Neural progenitor cell (in vitro differentiated cells): Measurements from ENCODE around the gene MOCOS. TPM values are rescaled to one million over a fixed set of nuclear protein-coding genes. Genes with fewer than 3 reads are reported as not detected.

ENCODE experiments used
- DNase-seq: peaks from one replicate; pipeline ENCODE4 v3.0.0-alpha.2; 2016; ENCODE audit warnings: low spot score
- H2AFZ ChIP-seq: fragments of 200-600 bp; sonication (generic); replicated peaks from 2 replicates; pipeline ENCODE4 v1.6.1; 2016; ENCODE audit warnings: antibody characterized with exemption
- H3F3A ChIP-seq: fragments of 200-600 bp; sonication (generic); 2 replicates; pipeline ENCODE4 v1.6.1; 2016; ENCODE audit warnings: antibody characterized with exemption, low read depth
- H3K27ac ChIP-seq: fragments of 200-600 bp; sonication (generic); 2 replicates; pipeline ENCODE4 v1.5.1; 2016; ENCODE audit warnings: mild to moderate bottlenecking
- H3K27me3 ChIP-seq: fragments of 200-600 bp; sonication (generic); 2 replicates; pipeline ENCODE4 v1.6.1; 2016; ENCODE audit warnings: mild to moderate bottlenecking, moderate library complexity
- H3K36me3 ChIP-seq: fragments of 200-600 bp; sonication (generic); 2 replicates; pipeline ENCODE4 v1.5.1; 2016
- H3K4me1 ChIP-seq: fragments of 200-600 bp; sonication (generic); 2 replicates; pipeline ENCODE4 v1.6.1; 2016; ENCODE audit warnings: mixed run types
- H3K4me2 ChIP-seq: fragments of 200-600 bp; sonication (generic); 2 replicates; pipeline ENCODE4 v1.6.1; 2016
- H3K4me3 ChIP-seq: fragments of 200-600 bp; sonication (generic); 2 replicates; pipeline ENCODE4 v1.5.1; 2016
- H3K79me2 ChIP-seq: fragments of 200-600 bp; sonication (generic); 2 replicates; pipeline ENCODE4 v1.6.1; 2016; ENCODE audit warnings: low read depth
- H3K9ac ChIP-seq: fragments of 200-600 bp; sonication (generic); 2 replicates; pipeline ENCODE4 v1.6.1; 2016
- H3K9me3 ChIP-seq: fragments of 200-600 bp; sonication (generic); 2 replicates; pipeline ENCODE4 v1.5.1; 2016; ENCODE audit warnings: low read depth
- H4K20me1 ChIP-seq: fragments of 200-600 bp; sonication (generic); 2 replicates; pipeline ENCODE4 v1.6.1; 2016; ENCODE audit warnings: low read depth
- H3K27ac Mint-ChIP-seq: 3 replicates; pipeline ENCODE4 v1.8.0; 2021; ENCODE audit warnings: mixed read lengths
- H3K27me3 Mint-ChIP-seq: 2 replicates; pipeline ENCODE4 v1.8.0; 2022; ENCODE audit warnings: low read depth, mild to moderate bottlenecking, inconsistent platforms, moderate library complexity, mixed read lengths; ENCODE audit not compliant: insufficient read depth
- H3K36me3 Mint-ChIP-seq: 3 replicates; pipeline ENCODE4 v1.8.0; 2021; ENCODE audit warnings: mixed read lengths
- H3K4me1 Mint-ChIP-seq: 3 replicates; pipeline ENCODE4 v1.8.0; 2021; ENCODE audit warnings: mixed read lengths
- H3K4me3 Mint-ChIP-seq: 3 replicates; pipeline ENCODE4 v1.8.0; 2021; ENCODE audit warnings: mild to moderate bottlenecking, moderate library complexity, mixed read lengths
- H3K9me3 Mint-ChIP-seq: 3 replicates; pipeline ENCODE4 v1.8.0; 2020; ENCODE audit warnings: mixed read lengths
- CTCF ChIP-seq: fragments of 200-600 bp; sonication (generic); IDR thresholded peaks from 2 replicates; pipeline ENCODE4 v1.5.1; 2017; ENCODE audit warnings: antibody characterized with exemption, mild to moderate bottlenecking
- EZH2 ChIP-seq: fragments of 200-600 bp; sonication (generic); IDR thresholded peaks from 2 replicates; pipeline ENCODE4 v1.6.1; 2017; ENCODE audit warnings: antibody characterized with exemption, mild to moderate bottlenecking, moderate library complexity
- EZH2phosphoT487 ChIP-seq: fragments of 200-600 bp; sonication (generic); IDR thresholded peaks from 2 replicates; pipeline ENCODE4 v1.6.1; 2017; ENCODE audit warnings: antibody characterized with exemption
- total RNA-seq: library from RNA; depleted of rRNA; stranded (reverse); fragments of >200 nt; gene quantifications from 2 replicates; pipeline ENCODE4 v1.2.3, GENCODE V29; 2015; ENCODE audit warnings: low replicate concordance

Gene MOCOS
- total RNA-seq, 1 donor from 2014 or later = 0.36 TPM

- Histone ChIP-seq H3F3A (no peaks in the 10 kb centered on the region), H3K9ac (no peak overlapping the region), H3K4me3 (no peak overlapping the region), H2AFZ (no peak overlapping the region), H3K4me2 (no peak overlapping the region), H4K20me1 (no peaks in the 10 kb centered on the region), H3K27ac (no peak overlapping the region), H3K36me3 (no peaks in the 10 kb centered on the region), H3K4me1 (peaks cover 5% of the 10 kb centered on the region), H3K9me3 (no peaks in the 10 kb centered on the region), H3K27me3 (no peaks in the 10 kb centered on the region), H3K79me2 (no peaks in the 10 kb centered on the region)
- peaks cover 15% of the 10 kb centered on the region for H3K9me3 Mint-ChIP-seq
- DNase-seq = no peak
- H3K27ac Mint-ChIP-seq = no peak overlapping the region
- peaks cover 9% of the 10 kb centered on the region for H3K4me1 Mint-ChIP-seq
- TF ChIP-seq CTCF (no peak), EZH2phosphoT487 (no peak), EZH2 (no peak)
- peaks cover 6% of the 10 kb centered on the region for H3K36me3 Mint-ChIP-seq
- peaks cover 2% of the 10 kb centered on the region for H3K27me3 Mint-ChIP-seq
- H3K4me3 Mint-ChIP-seq = no peak overlapping the region
Observed at GRCh38 chr18:36211612-36212065, 24.3 kb downstream of the MOCOS start.

- no peak overlapping the region for H3K27ac ChIP-seq
- no peaks in the 10 kb centered on the region for H3K27me3 ChIP-seq
- no peak overlapping the region for H3K4me3 ChIP-seq
- no peak overlapping the region for H3K9ac ChIP-seq
- H4K20me1 ChIP-seq = no peaks in the 10 kb centered on the region
- no peaks in the 10 kb centered on the region for H3F3A ChIP-seq
- H2AFZ ChIP-seq = no peak overlapping the region
- no peak overlapping the region for H3K4me2 ChIP-seq
- H3K4me1 Mint-ChIP-seq = peaks cover 9% of the 10 kb centered on the region
- no peak for TF ChIP-seq EZH2
- TF ChIP-seq CTCF = peak; percentile 13
- TF ChIP-seq EZH2phosphoT487 = no peak
- H3K4me3 Mint-ChIP-seq = no peak overlapping the region
- no peaks in the 10 kb centered on the region for H3K36me3 ChIP-seq
- no peaks in the 10 kb centered on the region for H3K9me3 ChIP-seq
- H3K27me3 Mint-ChIP-seq = peaks cover 2% of the 10 kb centered on the region
- H3K36me3 Mint-ChIP-seq = peaks cover 5% of the 10 kb centered on the region
- H3K9me3 Mint-ChIP-seq = peaks cover 14% of the 10 kb centered on the region
- H3K27ac Mint-ChIP-seq = no peak overlapping the region
- peak; percentile 27 for DNase-seq
- H3K4me1 ChIP-seq = peaks cover 5% of the 10 kb centered on the region
- no peaks in the 10 kb centered on the region for H3K79me2 ChIP-seq
Observed at GRCh38 chr18:36212301-36213171, 25.2 kb downstream of the MOCOS start.

GRCh38 chr18:36214811-36215210 is 27.5 kb downstream of the MOCOS start:
- H3K27me3 Mint-ChIP-seq = peaks cover 2% of the 10 kb centered on the region

GRCh38 chr18:36215577-36215976 is 28.3 kb downstream of the MOCOS start:
- Histone ChIP-seq H3K9ac (no peak overlapping the region), H3K27me3 (no peaks in the 10 kb centered on the region), H3K4me1 (peaks cover 5% of the 10 kb centered on the region), H4K20me1 (no peaks in the 10 kb centered on the region), H3K36me3 (no peaks in the 10 kb centered on the region), H3F3A (no peaks in the 10 kb centered on the region), H3K4me3 (no peak overlapping the region), H3K79me2 (no peaks in the 10 kb centered on the region), H2AFZ (no peak overlapping the region), H3K4me2 (no peak overlapping the region), H3K27ac (no peak overlapping the region), H3K9me3 (no peaks in the 10 kb centered on the region)
- H3K27ac Mint-ChIP-seq = no peak overlapping the region
- no peaks in the 10 kb centered on the region for H3K36me3 Mint-ChIP-seq
- peaks cover 2% of the 10 kb centered on the region for H3K27me3 Mint-ChIP-seq
- H3K4me1 Mint-ChIP-seq = peaks cover 9% of the 10 kb centered on the region
- no peak overlapping the region for H3K4me3 Mint-ChIP-seq
- H3K9me3 Mint-ChIP-seq = no peaks in the 10 kb centered on the region
- no peak for TF ChIP-seq CTCF
- no peak for TF ChIP-seq EZH2
- no peak for TF ChIP-seq EZH2phosphoT487
- DNase-seq = no peak

More at GRCh38 chr18:36214811-36215210, 27.5 kb downstream of the MOCOS start:
- Histone ChIP-seq H3K4me1 (peaks cover 5% of the 10 kb centered on the region), H2AFZ (no peak overlapping the region), H3F3A (no peaks in the 10 kb centered on the region), H3K79me2 (no peaks in the 10 kb centered on the region), H3K4me3 (no peak overlapping the region), H3K36me3 (no peaks in the 10 kb centered on the region), H3K4me2 (no peak overlapping the region), H3K9ac (no peak overlapping the region), H3K27me3 (no peaks in the 10 kb centered on the region), H4K20me1 (no peaks in the 10 kb centered on the region), H3K9me3 (no peaks in the 10 kb centered on the region), H3K27ac (no peak overlapping the region)
- H3K4me3 Mint-ChIP-seq = no peak overlapping the region
- no peaks in the 10 kb centered on the region for H3K9me3 Mint-ChIP-seq
- H3K36me3 Mint-ChIP-seq = no peaks in the 10 kb centered on the region
- no peak for TF ChIP-seq EZH2
- peaks cover 9% of the 10 kb centered on the region for H3K4me1 Mint-ChIP-seq
- DNase-seq = no peak
- no peak overlapping the region for H3K27ac Mint-ChIP-seq
